Breast epithelium (tissue), 4 donors: Measurements from ENCODE around the gene KLHL22. TPM values are rescaled to one million over a fixed set of nuclear protein-coding genes. Genes with fewer than 3 reads are reported as not detected.

Experiments used
- DNase-seq, 2 donors: peaks; one replicate each; pipeline ENCODE4 v3.0.0-alpha.2; 2019; ENCODE audit warnings: low spot score in 2 of 2
- H3K27ac ChIP-seq, 2 donors: fragments of 200-600 bp; sonication (generic) in 1 of 2; one replicate each; pipeline ENCODE4 v1.5.1; 2016 to 2019; ENCODE audit warnings: mild to moderate bottlenecking in 1 of 2
- H3K27me3 ChIP-seq, 2 donors: fragments of 200-600 bp; sonication (generic) in 1 of 2; one replicate each; pipeline versions ENCODE4 v1.5.1 to v1.6.0; 2017 to 2019; ENCODE audit warnings: control low read depth in 1 of 2, mild to moderate bottlenecking in 1 of 2
- H3K36me3 ChIP-seq: fragments of 200-600 bp; one replicate; pipeline ENCODE4 v1.5.1; 2019
- H3K4me1 ChIP-seq, 2 donors: fragments of 200-600 bp; sonication (generic); one replicate each; pipeline ENCODE4 v1.5.1; 2016 to 2019; ENCODE audit warnings: control low read depth in 1 of 2
- H3K4me3 ChIP-seq, 3 donors: fragments of 200-600 bp; sonication (generic); 1 replicate in 2 of 3; 2 replicates in 1 of 3; pipeline ENCODE4 v1.5.1; 2016 to 2019; ENCODE audit warnings: mild to moderate bottlenecking in 3 of 3, moderate library complexity in 2 of 3
- H3K9me3 ChIP-seq, 2 donors: fragments of 200-600 bp; sonication (generic) in 1 of 2; one replicate each; pipeline ENCODE4 v1.5.1; 2016 to 2019; ENCODE audit warnings: control low read depth in 1 of 2
- CTCF ChIP-seq, 3 donors: fragments of 450-650 bp; IDR thresholded peaks; one replicate each; pipeline ENCODE4 v1.5.1; 2016 to 2017; ENCODE audit warnings: antibody characterized with exemption in 3 of 3, mild to moderate bottlenecking in 3 of 3, moderate library complexity in 3 of 3
- POLR2A ChIP-seq: fragments of 450-650 bp; IDR thresholded peaks from one replicate; pipeline ENCODE4 v1.6.1; 2016; ENCODE audit warnings: antibody characterized with exemption, mild to moderate bottlenecking, moderate library complexity
- POLR2AphosphoS5 ChIP-seq, 3 donors: sonication (generic); formaldehyde crosslinking; IDR thresholded peaks; one replicate each; pipeline ENCODE4 v1.6.1; 2017; ENCODE audit warnings: antibody characterized with exemption in 3 of 3
- intact Hi-C: fragments of 100-400 bp; cut with DNase I; formaldehyde crosslinking; loops from one replicate; pipeline ENCODE4 v1.15.1; 2023; ENCODE audit warnings: low total_unique reads
- total RNA-seq, 3 donors: library from RNA; depleted of rRNA; stranded (reverse); fragments of >200 nt; gene quantifications; one replicate each; pipeline ENCODE4 v1.1.0, GENCODE V29; 2016

KLHL22 gene
- total RNA-seq, 3 donors from 2014 or later, result 28.5 to 38.0 (median 35.4) TPM

DNA sequence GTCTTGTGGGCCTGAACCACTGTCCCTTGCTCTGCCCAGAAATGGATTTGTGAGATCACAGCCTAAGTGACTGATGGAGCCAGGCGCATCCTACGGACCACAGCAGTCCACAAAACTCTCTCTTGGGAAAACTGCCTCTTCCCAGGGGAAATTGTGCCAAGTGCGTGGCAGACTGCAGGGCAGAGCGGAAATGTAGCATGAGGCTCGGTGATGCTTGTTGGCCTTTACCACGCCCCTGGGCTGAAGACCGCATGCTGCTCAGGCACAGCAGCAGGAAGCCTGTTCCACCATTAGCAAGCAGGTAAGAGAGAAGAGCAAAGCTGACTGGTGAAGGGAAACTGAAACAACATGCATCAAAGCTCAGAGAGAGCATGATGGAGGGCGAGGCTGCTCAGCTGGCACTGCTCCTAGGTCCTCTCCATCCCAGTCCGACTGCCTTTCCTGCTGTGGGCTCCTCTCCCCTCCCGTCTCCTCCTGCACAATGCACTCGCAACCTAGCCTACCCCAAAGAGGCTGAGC, 31.4 kb downstream of the KLHL22 start:
- no peaks in the 10 kb centered on the region for H3K36me3 ChIP-seq
- intact Hi-C loops, result no loop called here
- no peak for DNase-seq
- H3K9me3 ChIP-seq, result no peaks in the 10 kb centered on the region
- H3K27ac ChIP-seq, result peak overlapping the region; percentile 55 to 63
- H3K27me3 ChIP-seq, result no peaks in the 10 kb centered on the region
- H3K4me3 ChIP-seq, result no peak overlapping the region
- no peaks in the 10 kb centered on the region for H3K4me1 ChIP-seq
- TF ChIP-seq POLR2A, result no peak
- no peak for TF ChIP-seq CTCF (IDR thresholded peaks at IDR 0.05)
- no peak for TF ChIP-seq POLR2AphosphoS5 (IDR thresholded peaks at IDR 0.05)

- TF ChIP-seq POLR2AphosphoS5 (IDR thresholded peaks at IDR 0.05) (no peak), POLR2A (no peak), CTCF (IDR thresholded peaks at IDR 0.05) (no peak)
- no peaks in the 10 kb centered on the region for H3K9me3 ChIP-seq
- H3K36me3 ChIP-seq, result no peaks in the 10 kb centered on the region
- no peaks in the 10 kb centered on the region for H3K4me1 ChIP-seq
- DNase-seq, result no peak
- no peaks in the 10 kb centered on the region for H3K27me3 ChIP-seq
- intact Hi-C loops, result no loop called here
- peak overlapping the region; percentile 55 to 63 for H3K27ac ChIP-seq
- H3K4me3 ChIP-seq, result no peak overlapping the region
These were observed 32.1 kb downstream of the KLHL22 start for GRCh38 chr22:20463324-20464095.

GRCh38 chr22:20459862-20460261, 35.7 kb downstream of the KLHL22 start:
- Histone ChIP-seq H3K27ac (no peak overlapping the region), H3K9me3 (no peaks in the 10 kb centered on the region), H3K4me3 (no peak overlapping the region), H3K36me3 (no peaks in the 10 kb centered on the region), H3K27me3 (no peaks in the 10 kb centered on the region), H3K4me1 (no peaks in the 10 kb centered on the region)
- DNase-seq, result no peak
- TF ChIP-seq CTCF (IDR thresholded peaks at IDR 0.05) (no peak), POLR2AphosphoS5 (IDR thresholded peaks at IDR 0.05) (no peak), POLR2A (no peak)
- intact Hi-C loops, result no loop called here

- H3K4me3 ChIP-seq, result no peak overlapping the region
- no peaks in the 10 kb centered on the region for H3K4me1 ChIP-seq
- intact Hi-C loops, result no loop called here
- TF ChIP-seq CTCF (IDR thresholded peaks at IDR 0.05), result no peak
- no peak for TF ChIP-seq POLR2AphosphoS5 (IDR thresholded peaks at IDR 0.05)
- TF ChIP-seq POLR2A, result no peak
- no peaks in the 10 kb centered on the region for H3K27me3 ChIP-seq
- DNase-seq, result no peak
- H3K27ac ChIP-seq, result no peak overlapping the region
- no peaks in the 10 kb centered on the region for H3K36me3 ChIP-seq
- no peaks in the 10 kb centered on the region for H3K9me3 ChIP-seq
These were observed 36.4 kb downstream of the KLHL22 start for GRCh38 chr22:20459152-20459542.

DNA sequence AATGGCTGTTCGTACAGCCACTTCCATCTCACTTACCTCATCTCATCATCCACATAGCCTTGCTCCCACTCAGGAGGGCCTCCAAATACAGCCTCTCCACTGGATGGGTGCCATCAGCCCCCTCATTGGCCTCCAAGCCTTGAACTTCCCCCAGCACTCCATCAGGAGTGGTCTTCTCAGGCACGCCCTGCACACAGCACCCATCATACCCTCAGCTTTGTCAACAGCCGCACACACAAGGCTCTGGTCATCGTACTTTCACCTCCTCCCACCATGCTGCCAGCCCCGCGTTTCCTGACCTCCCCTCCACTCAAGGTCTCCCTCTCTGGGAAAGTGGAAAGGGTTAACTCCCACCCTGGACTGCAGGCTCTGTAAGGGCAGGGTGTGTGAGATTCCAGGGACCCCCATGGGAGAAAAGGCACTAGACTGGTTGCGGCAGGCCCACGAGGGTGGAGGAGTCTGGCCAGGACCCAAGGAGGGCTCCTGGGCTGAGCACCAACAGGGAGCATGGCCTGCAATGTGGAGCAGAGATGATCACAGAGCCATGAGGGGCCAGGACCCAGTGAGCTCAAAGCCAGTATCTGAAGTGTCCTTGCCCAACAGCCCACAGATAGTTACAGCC, 37.0 kb downstream of the KLHL22 start:
- H3K9me3 ChIP-seq, result no peaks in the 10 kb centered on the region
- intact Hi-C loops, result no loop called here
- no peaks in the 10 kb centered on the region for H3K36me3 ChIP-seq
- DNase-seq, result no peak
- no peak for TF ChIP-seq POLR2AphosphoS5 (IDR thresholded peaks at IDR 0.05)
- no peak for TF ChIP-seq CTCF (IDR thresholded peaks at IDR 0.05)
- TF ChIP-seq POLR2A, result no peak
- no peaks in the 10 kb centered on the region for H3K4me1 ChIP-seq
- H3K27ac ChIP-seq, result no peak overlapping the region
- no peaks in the 10 kb centered on the region for H3K27me3 ChIP-seq
- H3K4me3 ChIP-seq, result no peak overlapping the region
